GM12801 (cell line): ENCODE results near the gene NHLRC1.

Experiments
- CTCF ChIP-seq: IDR thresholded peaks from one replicate; pipeline ENCODE4 v1.5.1; 2011; ENCODE audit warnings: control low read depth; ENCODE audit not compliant: insufficient read length; ENCODE audit errors: extremely low read depth

Gene NHLRC1

GRCh38 chr6:18091382-18091781 lies 31.1 kb downstream of the NHLRC1 start:
- no peak for TF ChIP-seq CTCF

- no peak for TF ChIP-seq CTCF
These were observed 32.1 kb downstream of the NHLRC1 start for GRCh38 chr6:18090349-18090786.

GRCh38 chr6:18088419-18089296 lies 33.8 kb downstream of the NHLRC1 start:
- no peak for TF ChIP-seq CTCF

GRCh38 chr6:18087396-18088165 lies 34.9 kb downstream of the NHLRC1 start:
- no peak for TF ChIP-seq CTCF

- no peak for TF ChIP-seq CTCF
These were observed 41.3 kb downstream of the NHLRC1 start for GRCh38 chr6:18081025-18081668.

- no peak for TF ChIP-seq CTCF
These were observed 41.9 kb downstream of the NHLRC1 start for GRCh38 chr6:18080544-18080943.

GRCh38 chr6:18078866-18079265 lies 43.6 kb downstream of the NHLRC1 start:
- TF ChIP-seq CTCF, result no peak
